PC-3 (cell line): ENCODE measurements around the gene TRIM24. TPM values are rescaled to one million over a fixed set of nuclear protein-coding genes. Genes with fewer than 3 reads are reported as not detected.
A peak's percentile ranks its signal among the peaks of the same experiment; 100 is the strongest.
"Not testable (repeated sequence)": the region's sequence is repeated elsewhere in the genome, so short reads cannot be mapped to it uniquely, and the experiment has no call there.

ENCODE experiments used
- ATAC-seq: fragments of 200-7000 bp; cut with Tn5 transposase; 2 replicates; pipeline ENCODE4 v1.9.1; 2020; ENCODE audit warnings: mild to moderate bottlenecking, moderate library complexity
- BruUV-seq: library from RNA; stranded (reverse); fragments of 400-500 nt; replicated peaks from 2 replicates; lab custom pipeline; 2021; lab: Mats Ljungman, UMichigan
- CTCF ChIA-PET: fragments of 300-600 bp; sonication (Branson Sonifier 250); formaldehyde crosslinking; loops from one replicate; lab custom pipeline; 2022; ENCODE audit warnings: antibody characterized with exemption; lab: Charles Lee
- POLR2A ChIA-PET: fragments of 300-600 bp; sonication (Branson Sonifier 250); formaldehyde crosslinking; loops from one replicate; lab custom pipeline; 2022; ENCODE audit warnings: antibody characterized with exemption; ENCODE audit not compliant: unreplicated experiment; lab: Charles Lee
- DNase-seq: peaks from one replicate; pipeline ENCODE4 v3.0.0-alpha.2; 2015
- H2AFZ ChIP-seq: fragments of 300-600 bp; sonication (generic); 2 replicates; pipeline ENCODE4 v1.6.0; 2016; ENCODE audit warnings: antibody characterized with exemption, low read length
- H3F3A ChIP-seq: fragments of 300-600 bp; sonication (generic); one replicate; pipeline ENCODE4 v1.6.0; 2017; ENCODE audit warnings: antibody characterized with exemption, low read length, control low read depth, mild to moderate bottlenecking; ENCODE audit not compliant: unreplicated experiment
- H3K27ac ChIP-seq: fragments of 300-600 bp; sonication (generic); 2 replicates; pipeline ENCODE4 v1.5.1; 2016; ENCODE audit warnings: mild to moderate bottlenecking, low read length
- H3K27me3 ChIP-seq: fragments of 300-600 bp; sonication (generic); 2 replicates; pipeline ENCODE4 v1.6.1; 2016; ENCODE audit warnings: low read length, mixed read lengths
- H3K36me3 ChIP-seq: fragments of 300-600 bp; sonication (generic); 2 replicates; pipeline ENCODE4 v1.6.1; 2016; ENCODE audit warnings: low read depth, mixed run types, low read length, mixed read lengths
- H3K4me1 ChIP-seq: fragments of 300-600 bp; sonication (generic); 2 replicates; pipeline ENCODE4 v1.5.1; 2016; ENCODE audit warnings: low read length; ENCODE audit not compliant: insufficient read depth
- H3K4me2 ChIP-seq: fragments of 300-600 bp; sonication (generic); 2 replicates; pipeline ENCODE4 v1.6.0; 2016; ENCODE audit warnings: low read length
- H3K4me3 ChIP-seq: fragments of 300-600 bp; sonication (generic); 2 replicates; pipeline ENCODE4 v1.5.1; 2016; ENCODE audit warnings: mild to moderate bottlenecking, low read length, mixed read lengths
- H3K79me2 ChIP-seq: fragments of 300-600 bp; sonication (generic); 2 replicates; pipeline ENCODE4 v1.6.1; 2017; ENCODE audit warnings: low read length, mixed read lengths
- H3K9ac ChIP-seq: fragments of 300-600 bp; sonication (generic); 2 replicates; pipeline ENCODE4 v1.6.0; 2016; ENCODE audit warnings: mild to moderate bottlenecking, low read length
- H3K9me2 ChIP-seq: fragments of 300-600 bp; sonication (generic); replicated peaks from 2 replicates; pipeline ENCODE4 v1.6.1; 2016; ENCODE audit warnings: mixed run types, low read length, mixed read lengths
- H3K9me3 ChIP-seq: fragments of 300-600 bp; sonication (generic); 2 replicates; pipeline ENCODE4 v1.6.1; 2016; ENCODE audit warnings: low read length, mixed read lengths
- H4K20me1 ChIP-seq: fragments of 300-600 bp; sonication (generic); 2 replicates; pipeline ENCODE4 v1.6.1; 2016; ENCODE audit warnings: low read length, mixed read lengths
- EZH2 ChIP-seq: fragments of 300-600 bp; sonication (generic); IDR thresholded peaks from one replicate; pipeline ENCODE4 v1.6.1; 2017; ENCODE audit warnings: antibody characterized with exemption, mild to moderate bottlenecking, low read length; ENCODE audit not compliant: unreplicated experiment
- EZH2phosphoT487 ChIP-seq: fragments of 300-600 bp; sonication (generic); IDR thresholded peaks from 2 replicates; pipeline ENCODE4 v1.6.1; 2018; ENCODE audit warnings: mild to moderate bottlenecking, antibody characterized with exemption, low read length, borderline replicate concordance
- intact Hi-C: fragments of 100-400 bp; cut with micrococcal nuclease; formaldehyde crosslinking; loops from 2 replicates; pipeline ENCODE4 v1.9.0; 2023
- total RNA-seq: library from RNA; depleted of rRNA; stranded (reverse); fragments of >200 nt; gene quantifications from 2 replicates; pipeline ENCODE4 v1.2.3, GENCODE V29; 2014
- TF ChIP-seq, protein P1 (sequence below): fragments of 300-600 bp; sonication (generic); conservative IDR thresholded peaks from 2 replicates; pipeline ENCODE4 v1.5.1; 2017; ENCODE audit warnings: antibody characterized with exemption, low read depth, mild to moderate bottlenecking, low read length

The TRIM24 gene
- total RNA-seq, 1 experiment from 2014 or later, result 12.9 TPM

DNA sequence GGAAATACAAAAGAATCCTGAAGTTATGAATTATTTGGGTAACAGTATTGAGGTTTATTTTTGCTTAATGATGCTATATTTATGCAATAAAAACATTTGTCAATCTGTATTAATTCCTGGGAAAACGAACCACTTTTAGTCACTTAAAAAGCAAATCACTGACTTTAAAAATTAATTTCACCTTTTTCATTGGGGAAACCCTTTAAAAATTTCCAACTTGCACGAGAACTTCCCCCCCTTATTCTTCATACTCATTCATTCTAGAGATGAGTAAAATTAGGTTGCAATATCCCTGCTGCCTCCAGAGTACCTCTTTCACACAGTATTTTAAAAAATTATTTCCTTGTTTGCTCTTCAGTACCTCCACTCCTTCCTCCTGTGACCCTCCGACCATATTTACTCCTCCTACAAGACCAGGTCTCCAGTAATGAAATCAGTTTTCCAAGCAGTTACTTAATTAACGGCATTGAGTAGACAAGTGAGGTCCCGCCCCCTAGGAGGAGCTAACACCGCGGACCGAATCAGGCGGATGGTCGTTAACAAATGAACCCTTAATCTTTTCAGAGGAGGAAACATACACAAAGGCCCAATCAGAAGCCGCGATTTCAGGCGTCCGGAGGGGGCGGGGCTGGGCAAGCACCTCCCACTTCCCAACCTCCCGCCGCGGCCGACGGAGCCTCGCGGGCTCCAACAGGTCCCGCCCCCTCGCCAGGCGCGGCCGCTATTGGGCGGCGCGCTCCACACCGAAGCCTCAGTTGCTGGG lies 465 bp upstream of the TRIM24 start:
- H3F3A ChIP-seq, result no peaks in the 10 kb centered on the region
- ChIA-PET POLR2A (no interaction called here), CTCF (no interaction called here)
- no peaks in the 10 kb centered on the region for H3K27me3 ChIP-seq
- H3K9me3 ChIP-seq, result no peaks in the 10 kb centered on the region
- H3K9me2 ChIP-seq, result no peaks in the 10 kb centered on the region
- 0 out of 2 replicates have a peak overlapping the region, but pooled peaks have one; percentile 3 for H3K9ac ChIP-seq
- intact Hi-C loops, result loop anchor here (5.0 kb wide), 1 partner anchor 297 kb away; no protein-coding TSS in a partner anchor
- H2AFZ ChIP-seq, result peak overlapping the region; percentile 97
- peaks cover 7% of the 10 kb centered on the region; the same call in 1 of the 2 replicates for H4K20me1 ChIP-seq
- H3K79me2 ChIP-seq, result peaks cover 36% of the 10 kb centered on the region
- ATAC-seq, result peak; percentile 84
- H3K4me1 ChIP-seq, result 0 out of 2 replicates have a peak, but pooled peaks cover 3% of the 10 kb centered on the region
- H3K27ac ChIP-seq, result no peak overlapping the region
- no peak for TF ChIP-seq EZH2
- TF ChIP-seq, protein P1, sequence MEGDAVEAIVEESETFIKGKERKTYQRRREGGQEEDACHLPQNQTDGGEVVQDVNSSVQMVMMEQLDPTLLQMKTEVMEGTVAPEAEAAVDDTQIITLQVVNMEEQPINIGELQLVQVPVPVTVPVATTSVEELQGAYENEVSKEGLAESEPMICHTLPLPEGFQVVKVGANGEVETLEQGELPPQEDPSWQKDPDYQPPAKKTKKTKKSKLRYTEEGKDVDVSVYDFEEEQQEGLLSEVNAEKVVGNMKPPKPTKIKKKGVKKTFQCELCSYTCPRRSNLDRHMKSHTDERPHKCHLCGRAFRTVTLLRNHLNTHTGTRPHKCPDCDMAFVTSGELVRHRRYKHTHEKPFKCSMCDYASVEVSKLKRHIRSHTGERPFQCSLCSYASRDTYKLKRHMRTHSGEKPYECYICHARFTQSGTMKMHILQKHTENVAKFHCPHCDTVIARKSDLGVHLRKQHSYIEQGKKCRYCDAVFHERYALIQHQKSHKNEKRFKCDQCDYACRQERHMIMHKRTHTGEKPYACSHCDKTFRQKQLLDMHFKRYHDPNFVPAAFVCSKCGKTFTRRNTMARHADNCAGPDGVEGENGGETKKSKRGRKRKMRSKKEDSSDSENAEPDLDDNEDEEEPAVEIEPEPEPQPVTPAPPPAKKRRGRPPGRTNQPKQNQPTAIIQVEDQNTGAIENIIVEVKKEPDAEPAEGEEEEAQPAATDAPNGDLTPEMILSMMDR, result no peak
- TF ChIP-seq EZH2phosphoT487, result no peak
- no TSS peak for BruUV-seq
- peak overlapping the region; percentile 67 for H3K4me3 ChIP-seq
- H3K4me2 ChIP-seq, result peak overlapping the region; percentile 93
- H3K36me3 ChIP-seq, result no peaks in the 10 kb centered on the region
- DNase-seq, result peak; percentile 94

DNA sequence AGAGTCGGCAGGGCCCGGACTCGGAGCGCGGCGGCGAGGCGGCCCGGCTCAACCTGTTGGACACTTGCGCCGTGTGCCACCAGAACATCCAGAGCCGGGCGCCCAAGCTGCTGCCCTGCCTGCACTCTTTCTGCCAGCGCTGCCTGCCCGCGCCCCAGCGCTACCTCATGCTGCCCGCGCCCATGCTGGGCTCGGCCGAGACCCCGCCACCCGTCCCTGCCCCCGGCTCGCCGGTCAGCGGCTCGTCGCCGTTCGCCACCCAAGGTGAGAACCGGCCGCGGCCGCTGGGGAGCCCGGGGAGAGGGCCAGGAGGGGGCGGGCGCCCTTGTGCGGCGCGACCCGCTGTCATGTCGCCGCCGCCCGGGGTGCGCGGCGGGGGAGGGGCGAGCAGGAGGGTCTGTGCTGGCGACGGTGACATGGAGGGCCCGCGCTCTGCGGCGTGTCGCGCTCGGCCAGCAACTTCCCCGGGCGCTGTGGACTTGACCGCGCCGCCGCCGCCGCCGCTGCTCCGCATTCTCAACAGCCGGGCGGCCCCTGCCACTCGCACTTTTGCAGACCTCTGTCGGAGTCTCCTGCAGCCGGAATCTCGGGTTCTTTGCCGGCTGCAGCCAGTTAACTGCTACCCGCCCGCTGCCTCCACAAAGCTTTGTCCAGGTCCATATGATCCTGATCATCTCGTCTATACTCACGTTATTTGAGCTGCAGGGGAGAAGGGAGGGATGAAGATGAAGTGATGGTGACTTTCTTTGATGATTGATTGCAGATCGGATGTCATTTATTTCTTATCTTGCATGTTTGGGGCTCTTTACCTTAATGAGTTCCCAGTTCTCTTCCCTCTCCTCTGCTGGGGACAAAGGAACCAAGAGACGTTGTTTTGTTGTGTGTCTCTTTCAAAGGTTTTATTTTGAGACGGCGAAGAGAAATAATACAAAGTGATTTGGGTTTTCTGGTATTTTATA lies 869 bp downstream of the TRIM24 start:
- H3K79me2 ChIP-seq, result peaks cover 49% of the 10 kb centered on the region
- no peaks in the 10 kb centered on the region for H3K9me2 ChIP-seq
- peak overlapping the region; percentile 79 for H3K9ac ChIP-seq
- no peaks in the 10 kb centered on the region for H3K9me3 ChIP-seq
- peak overlapping the region; percentile 58 for H3K27ac ChIP-seq
- H3K4me1 ChIP-seq, result 0 out of 2 replicates have a peak, but pooled peaks cover 3% of the 10 kb centered on the region
- H3K4me3 ChIP-seq, result peak overlapping the region; percentile 93
- intact Hi-C loops, result loop anchor here (5.0 kb wide), 1 partner anchor 299 kb away; no protein-coding TSS in a partner anchor
- H3K27me3 ChIP-seq, result no peaks in the 10 kb centered on the region
- no peaks in the 10 kb centered on the region for H3K36me3 ChIP-seq
- no TSS peak for BruUV-seq
- DNase-seq, result peak; percentile 43
- peaks cover 7% of the 10 kb centered on the region; the same call in 1 of the 2 replicates for H4K20me1 ChIP-seq
- ATAC-seq, result peak; percentile 31
- peak overlapping the region; percentile 89 for H3K4me2 ChIP-seq
- TF ChIP-seq, protein P1, result no peak
- TF ChIP-seq EZH2phosphoT487 (no peak), EZH2 (no peak)
- ChIA-PET CTCF (no interaction called here), POLR2A (no interaction called here)
- H3F3A ChIP-seq, result no peaks in the 10 kb centered on the region
- H2AFZ ChIP-seq, result peak overlapping the region; percentile 75

DNA sequence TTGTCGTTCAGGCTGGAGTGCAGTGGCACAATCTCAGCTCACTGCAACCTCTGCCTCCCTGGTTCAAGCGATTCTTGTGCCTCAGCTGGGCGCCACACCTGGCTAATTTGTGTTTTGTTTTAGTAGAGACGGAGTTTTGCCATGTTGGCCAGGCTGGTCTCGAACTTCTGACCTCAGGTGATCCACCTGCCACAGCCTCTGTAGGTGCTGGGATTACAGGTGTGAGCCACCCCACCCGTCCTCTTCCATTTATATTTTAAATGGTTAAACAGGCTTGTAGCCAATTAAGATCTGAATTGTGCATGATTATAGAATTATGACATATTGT lies 3.2 kb downstream of the TRIM24 start:
- H4K20me1 ChIP-seq, BruUV-seq, H3K4me1 ChIP-seq, H3F3A ChIP-seq, DNase-seq, CTCF ChIA-PET, H2AFZ ChIP-seq, H3K36me3 ChIP-seq, H3K27ac ChIP-seq, POLR2A ChIA-PET, H3K9me3 ChIP-seq, ATAC-seq, H3K4me3 ChIP-seq, H3K9me2 ChIP-seq, H3K27me3 ChIP-seq, H3K9ac ChIP-seq, H3K4me2 ChIP-seq: not testable (repeated sequence)
- H3K79me2 ChIP-seq, result peaks cover 71% of the 10 kb centered on the region
- intact Hi-C loops, result loop anchor here (5.0 kb wide), 1 partner anchor 301 kb away; no protein-coding TSS in a partner anchor
